GM21576 (cell line): ENCODE measurements around the gene GATAD2A.

ENCODE experiments used
- ATAC-seq: cut with Tn5 transposase; IDR thresholded peaks from one replicate; pipeline ENCODE4 v1.9.1; 2021; ENCODE audit warnings: mild to moderate bottlenecking, moderate library complexity; ENCODE audit not compliant: unreplicated experiment

The GATAD2A gene

GRCh38 chr19:19528721-19529490 is 123.4 kb downstream of the GATAD2A start, which contains the start of gene YJEFN3:
YJEFN3 (plus strand) TSS chr19:19528911; CDS start chr19:19528933, 22 bp downstream.
- no peak for ATAC-seq

GRCh38 chr19:19529783-19530422 is 124.4 kb downstream of the GATAD2A start:
- no peak for ATAC-seq

- no peak for ATAC-seq
Observed at GRCh38 chr19:19530423-19530804, 124.9 kb downstream of the GATAD2A start.

GRCh38 chr19:19530889-19531288 is 125.4 kb downstream of the GATAD2A start:
- ATAC-seq = no peak

GRCh38 chr19:19531951-19532805 is 126.7 kb downstream of the GATAD2A start:
- ATAC-seq = no peak

GRCh38 chr19:19532806-19533701 is 127.6 kb downstream of the GATAD2A start:
- ATAC-seq = no peak

GRCh38 chr19:19533841-19534240 is 128.4 kb downstream of the GATAD2A start:
- ATAC-seq = no peak

GRCh38 chr19:19534556-19535265 is 129.2 kb downstream of the GATAD2A start:
- ATAC-seq = no peak

- ATAC-seq = no peak
Observed at GRCh38 chr19:19535311-19536191, 130.1 kb downstream of the GATAD2A start.

- ATAC-seq = no peak
Observed at GRCh38 chr19:19537075-19538048, 131.9 kb downstream of the GATAD2A start.

GRCh38 chr19:19538061-19538784 is 132.7 kb downstream of the GATAD2A start, which contains the start of gene CILP2:
CILP2 (plus strand) TSS chr19:19538265; CDS start chr19:19538350, 85 bp downstream.
- no peak for ATAC-seq

GRCh38 chr19:19538785-19539166 is 133.3 kb downstream of the GATAD2A start:
- ATAC-seq = no peak

- ATAC-seq = no peak
Observed at GRCh38 chr19:19539698-19540063, 134.2 kb downstream of the GATAD2A start.

GRCh38 chr19:19540064-19540714 is 134.7 kb downstream of the GATAD2A start:
- ATAC-seq = no peak

GRCh38 chr19:19540715-19541515 is 135.4 kb downstream of the GATAD2A start:
- no peak for ATAC-seq

GRCh38 chr19:19541616-19542015 is 136.1 kb downstream of the GATAD2A start:
- ATAC-seq = no peak
